HG02759 (cell line): ENCODE measurements around the gene PPIP5K1.

Source experiments
- ATAC-seq: cut with Tn5 transposase; IDR thresholded peaks from one replicate; pipeline ENCODE4 v1.9.1; 2021; ENCODE audit warnings: mild to moderate bottlenecking, moderate library complexity; ENCODE audit not compliant: unreplicated experiment

The PPIP5K1 gene

GRCh38 chr15:43492673-43493601 lies 97.1 kb downstream of the PPIP5K1 start, which contains the start of gene TP53BP1:
TSS of gene TP53BP1 (minus strand) at chr15:43493156. CDS start at chr15:43493043, 113 bp downstream.
- ATAC-seq: peak; percentile 99

GRCh38 chr15:43492266-43492665 lies 97.7 kb downstream of the PPIP5K1 start:
- ATAC-seq: no peak

GRCh38 chr15:43489191-43489590 lies 100.8 kb downstream of the PPIP5K1 start:
- ATAC-seq: no peak

GRCh38 chr15:43488790-43489189 lies 101.2 kb downstream of the PPIP5K1 start:
- no peak for ATAC-seq

- no peak for ATAC-seq
These were observed 102.6 kb downstream of the PPIP5K1 start for GRCh38 chr15:43487271-43487895.

GRCh38 chr15:43484455-43484854 lies 105.6 kb downstream of the PPIP5K1 start:
- no peak for ATAC-seq
